K562 (cell line): ENCODE measurements around the gene HPD. TPM values are rescaled to one million over a fixed set of nuclear protein-coding genes. Genes with fewer than 3 reads are reported as not detected.

Source experiments
- CREM ChIP-seq: IDR thresholded peaks from 2 replicates; pipeline ENCODE4 v1.6.1; 2014; ENCODE audit warnings: antibody characterized with exemption, low read depth
- E2F3 ChIP-seq: fragments of 250-450 bp; sonication (Bioruptor Pico); IDR thresholded peaks from 2 replicates; pipeline ENCODE4 v1.4.0; 2020; ENCODE audit warnings: mild to moderate bottlenecking
- EP400 ChIP-seq: fragments of 450-650 bp; IDR thresholded peaks from 2 replicates; pipeline ENCODE4 v1.6.1; 2017; ENCODE audit warnings: antibody characterized with exemption, mild to moderate bottlenecking, moderate library complexity
- PHB2 ChIP-seq: fragments of 450-650 bp; IDR thresholded peaks from 2 replicates; pipeline ENCODE4 v1.6.1; 2017; ENCODE audit warnings: low read depth
- SRF ChIP-seq, 2 experiments: fragments of 250-450, 450-650 bp in 1 of 2; sonication (Bioruptor Pico) in 1 of 2; sonication (generic) in 1 of 2; formaldehyde crosslinking; IDR thresholded peaks; 2 replicates each; pipeline versions ENCODE4 v1.5.0 to v1.5.1; 2020 to 2022; ENCODE audit warnings: mild to moderate bottlenecking in 1 of 2, missing genetic modification reagents in 1 of 2
- polyA plus RNA-seq, 8 experiments: library from polyadenylated mRNA; depleted of rRNA in 4 of 8; stranded (reverse) in 5 of 8; unstranded in 3 of 8; fragments of >200 nt; fragmentation: Nextera tagmentation in 2 of 8; fragmentation: Illumina TruSeq in 1 of 8; extraction: Ambion mirVana in 2 of 8; extraction: Trizol in 1 of 8; gene quantifications; 2 replicates each; pipeline versions ENCODE4 v1.2.1 to v1.2.3, GENCODE V29; 2011 to 2014; ENCODE audit warnings: inconsistent platforms in 1 of 8, missing spikeins in 1 of 8
- total RNA-seq, 7 experiments: library from RNA; depleted of rRNA in 6 of 7; stranded (reverse); fragments of >200 nt in 6 of 7; fragmentation: Illumina TruSeq in 2 of 7; extraction: Trizol in 2 of 7; gene quantifications; 2 replicates each; pipeline versions ENCODE4 v1.2.1 to v1.2.3, GENCODE V29; 2011 to 2021; ENCODE audit warnings: low replicate concordance in 1 of 7
- TF ChIP-seq, protein P1 (sequence below): IDR thresholded peaks from 3 replicates; pipeline ENCODE4 v1.6.1; 2011; ENCODE audit warnings: borderline replicate concordance, mild to moderate bottlenecking, moderate library complexity; ENCODE audit not compliant: insufficient read length; ENCODE audit errors: extremely low read depth
- TF ChIP-seq, protein P2 (sequence below): fragments of 250-450 bp; sonication (Bioruptor Pico); IDR thresholded peaks from 2 replicates; pipeline ENCODE4 v1.8.0; 2021; ENCODE audit warnings: moderate library complexity, mild to moderate bottlenecking, inconsistent platforms
- TF ChIP-seq, protein P3 (sequence below): fragments of 450-650 bp; formaldehyde crosslinking; IDR thresholded peaks from 2 replicates; pipeline ENCODE4 v1.4.0; 2020; ENCODE audit warnings: mild to moderate bottlenecking, moderate library complexity

Gene HPD
- total and polyA plus RNA-seq, 9 of the 15 experiments (the other 6 are each of a cell fraction or from before 2014, with no cell fraction given) = 0.06 to 0.29 (median 0.07) TPM; not detected in 4

DNA sequence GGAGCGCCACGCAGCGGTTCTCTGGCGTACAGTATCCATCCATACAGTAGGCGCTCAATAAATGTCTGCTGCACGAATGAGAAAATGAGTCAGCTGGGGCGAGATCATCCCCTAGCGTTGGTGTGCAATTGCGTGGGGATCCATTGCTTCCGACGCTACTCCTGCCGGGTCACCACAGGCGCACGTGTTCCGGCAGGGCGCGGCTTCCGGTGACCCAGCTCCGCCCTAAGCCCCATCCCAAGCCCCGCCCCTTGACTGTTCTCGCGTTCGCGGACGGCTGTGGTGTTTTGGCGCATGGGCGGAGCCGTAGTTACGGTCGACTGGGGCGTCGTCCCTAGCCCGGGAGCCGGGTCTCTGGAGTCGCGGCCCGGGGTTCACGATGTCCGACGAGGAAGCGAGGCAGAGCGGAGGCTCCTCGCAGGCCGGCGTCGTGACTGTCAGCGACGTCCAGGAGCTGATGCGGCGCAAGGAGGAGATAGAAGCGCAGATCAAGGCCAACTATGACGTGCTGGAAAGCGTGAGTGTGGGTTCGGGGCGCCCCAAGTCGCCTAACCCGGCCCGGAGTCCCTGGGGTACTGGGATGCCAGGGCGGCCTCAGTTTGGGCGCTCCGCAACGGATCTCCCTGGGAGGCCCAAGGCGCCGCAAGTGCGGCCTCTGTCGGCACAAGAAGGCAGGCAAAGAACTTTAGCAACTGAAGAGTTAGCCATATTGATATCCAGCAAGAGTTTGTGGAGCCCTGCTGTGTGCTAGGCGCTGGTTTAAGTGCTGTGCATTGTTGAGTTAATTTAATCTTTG, 30.0 kb upstream of the HPD start, which contains the start of gene PSMD9 (continued):
- TF ChIP-seq, protein P1, sequence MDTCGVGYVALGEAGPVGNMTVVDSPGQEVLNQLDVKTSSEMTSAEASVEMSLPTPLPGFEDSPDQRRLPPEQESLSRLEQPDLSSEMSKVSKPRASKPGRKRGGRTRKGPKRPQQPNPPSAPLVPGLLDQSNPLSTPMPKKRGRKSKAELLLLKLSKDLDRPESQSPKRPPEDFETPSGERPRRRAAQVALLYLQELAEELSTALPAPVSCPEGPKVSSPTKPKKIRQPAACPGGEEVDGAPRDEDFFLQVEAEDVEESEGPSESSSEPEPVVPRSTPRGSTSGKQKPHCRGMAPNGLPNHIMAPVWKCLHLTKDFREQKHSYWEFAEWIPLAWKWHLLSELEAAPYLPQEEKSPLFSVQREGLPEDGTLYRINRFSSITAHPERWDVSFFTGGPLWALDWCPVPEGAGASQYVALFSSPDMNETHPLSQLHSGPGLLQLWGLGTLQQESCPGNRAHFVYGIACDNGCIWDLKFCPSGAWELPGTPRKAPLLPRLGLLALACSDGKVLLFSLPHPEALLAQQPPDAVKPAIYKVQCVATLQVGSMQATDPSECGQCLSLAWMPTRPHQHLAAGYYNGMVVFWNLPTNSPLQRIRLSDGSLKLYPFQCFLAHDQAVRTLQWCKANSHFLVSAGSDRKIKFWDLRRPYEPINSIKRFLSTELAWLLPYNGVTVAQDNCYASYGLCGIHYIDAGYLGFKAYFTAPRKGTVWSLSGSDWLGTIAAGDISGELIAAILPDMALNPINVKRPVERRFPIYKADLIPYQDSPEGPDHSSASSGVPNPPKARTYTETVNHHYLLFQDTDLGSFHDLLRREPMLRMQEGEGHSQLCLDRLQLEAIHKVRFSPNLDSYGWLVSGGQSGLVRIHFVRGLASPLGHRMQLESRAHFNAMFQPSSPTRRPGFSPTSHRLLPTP = no peak
- TF ChIP-seq CREM (no peak; the same call in 1 of the 2 replicates), EP400 (peak; percentile 98), SRF (CRISPR knock-in tag; IDR thresholded peaks at IDR 0.05) (peak in 1 of 2 experiments; percentile 23; a peak in 1 of 4 replicates), PHB2 (no peak), E2F3 (CRISPR knock-in tag) (no peak)
- TF ChIP-seq, protein P2, sequence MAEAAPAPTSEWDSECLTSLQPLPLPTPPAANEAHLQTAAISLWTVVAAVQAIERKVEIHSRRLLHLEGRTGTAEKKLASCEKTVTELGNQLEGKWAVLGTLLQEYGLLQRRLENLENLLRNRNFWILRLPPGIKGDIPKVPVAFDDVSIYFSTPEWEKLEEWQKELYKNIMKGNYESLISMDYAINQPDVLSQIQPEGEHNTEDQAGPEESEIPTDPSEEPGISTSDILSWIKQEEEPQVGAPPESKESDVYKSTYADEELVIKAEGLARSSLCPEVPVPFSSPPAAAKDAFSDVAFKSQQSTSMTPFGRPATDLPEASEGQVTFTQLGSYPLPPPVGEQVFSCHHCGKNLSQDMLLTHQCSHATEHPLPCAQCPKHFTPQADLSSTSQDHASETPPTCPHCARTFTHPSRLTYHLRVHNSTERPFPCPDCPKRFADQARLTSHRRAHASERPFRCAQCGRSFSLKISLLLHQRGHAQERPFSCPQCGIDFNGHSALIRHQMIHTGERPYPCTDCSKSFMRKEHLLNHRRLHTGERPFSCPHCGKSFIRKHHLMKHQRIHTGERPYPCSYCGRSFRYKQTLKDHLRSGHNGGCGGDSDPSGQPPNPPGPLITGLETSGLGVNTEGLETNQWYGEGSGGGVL (CRISPR knock-in tag) = no peak
- TF ChIP-seq, protein P3, sequence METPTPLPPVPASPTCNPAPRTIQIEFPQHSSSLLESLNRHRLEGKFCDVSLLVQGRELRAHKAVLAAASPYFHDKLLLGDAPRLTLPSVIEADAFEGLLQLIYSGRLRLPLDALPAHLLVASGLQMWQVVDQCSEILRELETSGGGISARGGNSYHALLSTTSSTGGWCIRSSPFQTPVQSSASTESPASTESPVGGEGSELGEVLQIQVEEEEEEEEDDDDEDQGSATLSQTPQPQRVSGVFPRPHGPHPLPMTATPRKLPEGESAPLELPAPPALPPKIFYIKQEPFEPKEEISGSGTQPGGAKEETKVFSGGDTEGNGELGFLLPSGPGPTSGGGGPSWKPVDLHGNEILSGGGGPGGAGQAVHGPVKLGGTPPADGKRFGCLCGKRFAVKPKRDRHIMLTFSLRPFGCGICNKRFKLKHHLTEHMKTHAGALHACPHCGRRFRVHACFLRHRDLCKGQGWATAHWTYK (CRISPR knock-in tag) = no peak
